ENCODE measurements around the gene COQ4. TPM values are rescaled to one million over a fixed set of nuclear protein-coding genes. Genes with fewer than 3 reads are reported as not detected.

COQ4 gene
- total RNA-seq, 2 experiments from 2014 or later: 31.9 to 33.5 TPM

- DNase-seq: peak; percentile 77
- H3K9me3 Mint-ChIP-seq: no peaks in the 10 kb centered on the region
- ChIA-PET CTCF (interaction anchor here (0.5 to 2.7 kb wide), 2 partner anchors 10 to 44 kb away, joined by 3 to 8 read pairs; no protein-coding TSS in a partner anchor), POLR2A (no interaction called here)
- H3K4me3 Mint-ChIP-seq: peak within 1 kb of the TSS; percentile 80
- peaks cover 6% of the 10 kb centered on the region for H3K4me1 Mint-ChIP-seq (ENCODE audit: low read depth)
- peaks cover 9% of the 10 kb centered on the region for H3K36me3 Mint-ChIP-seq (ENCODE audit: low read depth)
- no peak for TF ChIP-seq CTCF (IDR thresholded peaks at IDR 0.05)
- no peaks in the 10 kb centered on the region for H3K27me3 Mint-ChIP-seq
- peak; percentile 90 for ATAC-seq
- intact Hi-C loops (cut with micrococcal nuclease): loop anchor here (2.0 kb wide), 1 partner anchor 45 kb away; no protein-coding TSS in a partner anchor
- H3K27ac Mint-ChIP-seq: peak within 1 kb of the TSS; percentile 83
Observed at GRCh38 chr9:128339761-128340690, 17.4 kb downstream of the COQ4 start, which contains the start of gene SLC27A4. Gene SLC27A4, plus strand, starts transcription at chr9:128340527. Its CDS starts 2,606 bp downstream, at chr9:128343133.

- Mint-ChIP-seq H3K27ac (peak overlapping the region; percentile 65), H3K4me1 (ENCODE audit: low read depth) (peaks cover 6% of the 10 kb centered on the region), H3K27me3 (no peaks in the 10 kb centered on the region), H3K9me3 (no peaks in the 10 kb centered on the region), H3K4me3 (peak overlapping the region; percentile 80), H3K36me3 (ENCODE audit: low read depth) (peaks cover 9% of the 10 kb centered on the region)
- DNase-seq (peak; percentile 23), ATAC-seq (peak; percentile 43)
- no peak for TF ChIP-seq CTCF (IDR thresholded peaks at IDR 0.05)
- ChIA-PET POLR2A (interaction anchor here (0.7 to 1.8 kb wide), 8 partner anchors 8 to 478 kb away, joined by 3 to 5 read pairs (median 3); partner anchors contain the start of genes CIZ1 and TRUB2), CTCF (interaction anchor here (0.6 to 1.4 kb wide), 22 partner anchors 10 to 213 kb away, joined by 3 to 21 read pairs (median 4); partner anchors contain the start of genes CERCAM, GOLGA2, SWI5 and URM1)
- intact Hi-C loops (cut with micrococcal nuclease): loop anchor here (2.0 kb wide), 1 partner anchor 46 kb away; no protein-coding TSS in a partner anchor
Observed at GRCh38 chr9:128340691-128341434, 18.2 kb downstream of the COQ4 start.

- Mint-ChIP-seq H3K27me3 (no peaks in the 10 kb centered on the region), H3K36me3 (ENCODE audit: low read depth) (peaks cover 9% of the 10 kb centered on the region), H3K4me3 (peak overlapping the region; percentile 80), H3K9me3 (no peaks in the 10 kb centered on the region), H3K4me1 (ENCODE audit: low read depth) (peaks cover 6% of the 10 kb centered on the region), H3K27ac (peak overlapping the region; percentile 65)
- POLR2A ChIA-PET: interaction anchor here (0.7 to 1.8 kb wide), 8 partner anchors 8 to 478 kb away, joined by 3 to 5 read pairs (median 3); partner anchors contain the start of genes CIZ1 and TRUB2
- CTCF ChIA-PET: interaction anchor here (0.6 to 1.4 kb wide), 26 partner anchors 9 to 213 kb away, joined by 3 to 21 read pairs (median 4); partner anchors contain the start of genes CERCAM, COQ4, GOLGA2 and SWI5
- peak; percentile 73 for ATAC-seq
- peak; percentile 88 for DNase-seq
- TF ChIP-seq CTCF (IDR thresholded peaks at IDR 0.05): peak; percentile 69
- intact Hi-C loops (cut with micrococcal nuclease): loop anchor here (2.0 kb wide), 1 partner anchor 47 kb away; no protein-coding TSS in a partner anchor
Observed at GRCh38 chr9:128341435-128341849, 18.8 kb downstream of the COQ4 start.

- DNase-seq (no peak), ATAC-seq (no peak)
- intact Hi-C loops (cut with micrococcal nuclease): no loop called here
- ChIA-PET CTCF (interaction anchor here (1.2 to 1.6 kb wide), 2 partner anchors 20 to 88 kb away, joined by 3 to 4 read pairs; no protein-coding TSS in a partner anchor), POLR2A (no interaction called here)
- no peak for TF ChIP-seq CTCF (IDR thresholded peaks at IDR 0.05)
- peaks cover 6% of the 10 kb centered on the region for H3K4me1 Mint-ChIP-seq (ENCODE audit: low read depth)
- no peak overlapping the region for H3K27ac Mint-ChIP-seq
- H3K9me3 Mint-ChIP-seq: no peaks in the 10 kb centered on the region
- no peak overlapping the region for H3K4me3 Mint-ChIP-seq
- no peaks in the 10 kb centered on the region for H3K27me3 Mint-ChIP-seq
- H3K36me3 Mint-ChIP-seq (ENCODE audit: low read depth): peaks cover 9% of the 10 kb centered on the region
Observed at GRCh38 chr9:128342971-128343680, 20.5 kb downstream of the COQ4 start.
